PC-3 (cell line): Measurements from ENCODE around the gene DYTN. TPM values are rescaled to one million over a fixed set of nuclear protein-coding genes. Genes with fewer than 3 reads are reported as not detected.

Experiments used
- ATAC-seq: fragments of 200-7000 bp; cut with Tn5 transposase; 2 replicates; pipeline ENCODE4 v1.9.1; 2020; ENCODE audit warnings: mild to moderate bottlenecking, moderate library complexity
- BruUV-seq: library from RNA; stranded (reverse); fragments of 400-500 nt; replicated peaks from 2 replicates; lab custom pipeline; 2021; lab: Mats Ljungman, UMichigan
- CTCF ChIA-PET: fragments of 300-600 bp; sonication (Branson Sonifier 250); formaldehyde crosslinking; loops from one replicate; lab custom pipeline; 2022; ENCODE audit warnings: antibody characterized with exemption; lab: Charles Lee
- POLR2A ChIA-PET: fragments of 300-600 bp; sonication (Branson Sonifier 250); formaldehyde crosslinking; loops from one replicate; lab custom pipeline; 2022; ENCODE audit warnings: antibody characterized with exemption; ENCODE audit not compliant: unreplicated experiment; lab: Charles Lee
- DNase-seq: peaks from one replicate; pipeline ENCODE4 v3.0.0-alpha.2; 2015
- H2AFZ ChIP-seq: fragments of 300-600 bp; sonication (generic); 2 replicates; pipeline ENCODE4 v1.6.0; 2016; ENCODE audit warnings: antibody characterized with exemption, low read length
- H3F3A ChIP-seq: fragments of 300-600 bp; sonication (generic); one replicate; pipeline ENCODE4 v1.6.0; 2017; ENCODE audit warnings: antibody characterized with exemption, low read length, control low read depth, mild to moderate bottlenecking; ENCODE audit not compliant: unreplicated experiment
- H3K27ac ChIP-seq: fragments of 300-600 bp; sonication (generic); 2 replicates; pipeline ENCODE4 v1.5.1; 2016; ENCODE audit warnings: mild to moderate bottlenecking, low read length
- H3K27me3 ChIP-seq: fragments of 300-600 bp; sonication (generic); 2 replicates; pipeline ENCODE4 v1.6.1; 2016; ENCODE audit warnings: low read length, mixed read lengths
- H3K36me3 ChIP-seq: fragments of 300-600 bp; sonication (generic); 2 replicates; pipeline ENCODE4 v1.6.1; 2016; ENCODE audit warnings: low read depth, mixed run types, low read length, mixed read lengths
- H3K4me1 ChIP-seq: fragments of 300-600 bp; sonication (generic); 2 replicates; pipeline ENCODE4 v1.5.1; 2016; ENCODE audit warnings: low read length; ENCODE audit not compliant: insufficient read depth
- H3K4me2 ChIP-seq: fragments of 300-600 bp; sonication (generic); 2 replicates; pipeline ENCODE4 v1.6.0; 2016; ENCODE audit warnings: low read length
- H3K4me3 ChIP-seq: fragments of 300-600 bp; sonication (generic); 2 replicates; pipeline ENCODE4 v1.5.1; 2016; ENCODE audit warnings: mild to moderate bottlenecking, low read length, mixed read lengths
- H3K79me2 ChIP-seq: fragments of 300-600 bp; sonication (generic); 2 replicates; pipeline ENCODE4 v1.6.1; 2017; ENCODE audit warnings: low read length, mixed read lengths
- H3K9ac ChIP-seq: fragments of 300-600 bp; sonication (generic); 2 replicates; pipeline ENCODE4 v1.6.0; 2016; ENCODE audit warnings: mild to moderate bottlenecking, low read length
- H3K9me2 ChIP-seq: fragments of 300-600 bp; sonication (generic); replicated peaks from 2 replicates; pipeline ENCODE4 v1.6.1; 2016; ENCODE audit warnings: mixed run types, low read length, mixed read lengths
- H3K9me3 ChIP-seq: fragments of 300-600 bp; sonication (generic); 2 replicates; pipeline ENCODE4 v1.6.1; 2016; ENCODE audit warnings: low read length, mixed read lengths
- H4K20me1 ChIP-seq: fragments of 300-600 bp; sonication (generic); 2 replicates; pipeline ENCODE4 v1.6.1; 2016; ENCODE audit warnings: low read length, mixed read lengths
- CTCF ChIP-seq: fragments of 300-600 bp; sonication (generic); conservative IDR thresholded peaks from 2 replicates; pipeline ENCODE4 v1.5.1; 2017; ENCODE audit warnings: antibody characterized with exemption, low read depth, mild to moderate bottlenecking, low read length
- EZH2 ChIP-seq: fragments of 300-600 bp; sonication (generic); IDR thresholded peaks from one replicate; pipeline ENCODE4 v1.6.1; 2017; ENCODE audit warnings: antibody characterized with exemption, mild to moderate bottlenecking, low read length; ENCODE audit not compliant: unreplicated experiment
- EZH2phosphoT487 ChIP-seq: fragments of 300-600 bp; sonication (generic); IDR thresholded peaks from 2 replicates; pipeline ENCODE4 v1.6.1; 2018; ENCODE audit warnings: mild to moderate bottlenecking, antibody characterized with exemption, low read length, borderline replicate concordance
- intact Hi-C: fragments of 100-400 bp; cut with micrococcal nuclease; formaldehyde crosslinking; loops from 2 replicates; pipeline ENCODE4 v1.9.0; 2023
- total RNA-seq: library from RNA; depleted of rRNA; stranded (reverse); fragments of >200 nt; gene quantifications from 2 replicates; pipeline ENCODE4 v1.2.3, GENCODE V29; 2014

The DYTN gene
- total RNA-seq, 1 experiment from 2014 or later: not detected

- Histone ChIP-seq H3K79me2 (no peaks in the 10 kb centered on the region), H3F3A (no peaks in the 10 kb centered on the region), H3K9me2 (no peaks in the 10 kb centered on the region), H2AFZ (no peak overlapping the region), H3K36me3 (no peaks in the 10 kb centered on the region), H3K27ac (no peak overlapping the region), H3K4me3 (no peak overlapping the region), H3K4me2 (no peak overlapping the region), H3K27me3 (peaks cover 46% of the 10 kb centered on the region), H3K9ac (no peak overlapping the region), H4K20me1 (no peaks in the 10 kb centered on the region), H3K9me3 (no peaks in the 10 kb centered on the region), H3K4me1 (no peaks in the 10 kb centered on the region)
- intact Hi-C loops: no loop called here
- BruUV-seq: no TSS peak
- DNase-seq (no peak), ATAC-seq (no peak)
- POLR2A ChIA-PET: no interaction called here
- CTCF ChIA-PET: no interaction called here
- TF ChIP-seq EZH2phosphoT487 (no peak), EZH2 (no peak), CTCF (no peak)
Measured at GRCh38 chr2:206700156-206700555, 18.0 kb downstream of the DYTN start.

- Histone ChIP-seq H4K20me1 (no peaks in the 10 kb centered on the region), H3F3A (no peaks in the 10 kb centered on the region), H3K36me3 (no peaks in the 10 kb centered on the region), H3K9me3 (no peaks in the 10 kb centered on the region), H3K9ac (no peak overlapping the region), H3K27ac (no peak overlapping the region), H3K4me3 (no peak overlapping the region), H3K9me2 (no peaks in the 10 kb centered on the region), H3K79me2 (no peaks in the 10 kb centered on the region), H3K4me2 (no peak overlapping the region), H3K4me1 (no peaks in the 10 kb centered on the region), H3K27me3 (peaks cover 34% of the 10 kb centered on the region), H2AFZ (no peak overlapping the region)
- BruUV-seq: no TSS peak
- DNase-seq: no peak
- TF ChIP-seq EZH2 (no peak), EZH2phosphoT487 (no peak), CTCF (no peak)
- ATAC-seq: no peak
- intact Hi-C loops: loop anchor here (10.0 kb wide), 1 partner anchor 286 kb away; no protein-coding TSS in a partner anchor
- ChIA-PET POLR2A (no interaction called here), CTCF (no interaction called here)
Measured at GRCh38 chr2:206698811-206699210, 19.4 kb downstream of the DYTN start.

DNA sequence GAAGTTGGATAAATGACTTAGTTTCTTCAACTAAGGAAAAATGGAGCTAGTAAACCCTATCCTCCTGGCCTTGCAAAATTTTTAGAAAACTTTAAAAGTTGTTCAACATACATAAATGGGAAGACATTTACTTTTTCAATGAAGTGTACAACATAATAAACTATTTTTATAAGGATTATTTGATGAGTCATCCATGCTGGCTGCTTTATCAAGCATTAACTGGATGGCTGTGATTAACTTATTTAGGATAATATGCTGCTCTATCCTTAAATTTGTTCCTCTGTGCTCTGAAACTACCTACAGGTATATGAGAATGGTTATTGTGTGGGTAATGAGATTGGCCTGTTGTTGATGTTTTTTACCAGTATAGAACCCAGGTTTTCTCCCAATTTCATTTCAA is 21.3 kb downstream of the DYTN start:
- Histone ChIP-seq H3K4me2 (no peak overlapping the region), H2AFZ (no peak overlapping the region), H3K79me2 (no peaks in the 10 kb centered on the region), H3K4me1 (no peaks in the 10 kb centered on the region), H3K27ac (no peak overlapping the region), H3K27me3 (peaks cover 15% of the 10 kb centered on the region), H3K9me3 (no peaks in the 10 kb centered on the region), H3F3A (no peaks in the 10 kb centered on the region), H3K9ac (no peak overlapping the region), H3K4me3 (no peak overlapping the region), H4K20me1 (no peaks in the 10 kb centered on the region), H3K9me2 (no peaks in the 10 kb centered on the region), H3K36me3 (no peaks in the 10 kb centered on the region)
- ChIA-PET POLR2A (no interaction called here), CTCF (interaction anchor here (0.5 kb wide), 1 partner anchor 141 kb away, joined by 3 read pairs; no protein-coding TSS in a partner anchor)
- peak; percentile 52 for ATAC-seq
- TF ChIP-seq CTCF: no peak
- TF ChIP-seq EZH2phosphoT487: no peak
- TF ChIP-seq EZH2: no peak
- intact Hi-C loops: loop anchor here (10.0 kb wide), 1 partner anchor 288 kb away; no protein-coding TSS in a partner anchor
- no TSS peak for BruUV-seq
- DNase-seq: no peak
